HepG2 (cell line): ENCODE measurements around the gene NUDT3.

Experiments used
- MXI1 ChIP-seq: IDR thresholded peaks from 3 replicates; pipeline ENCODE4 v1.6.1; 2012; ENCODE audit warnings: low read depth, low read length, inconsistent platforms, borderline replicate concordance
- NFIC ChIP-seq: IDR thresholded peaks from 2 replicates; pipeline ENCODE4 v1.6.1; 2012; ENCODE audit warnings: mild to moderate bottlenecking, low read length, inconsistent platforms
- POLR2A ChIP-seq, 2 experiments: IDR thresholded peaks; 2 replicates each; pipeline ENCODE4 v1.6.1; 2011; ENCODE audit warnings: low read depth in 2 of 2, low read length in 2 of 2, mild to moderate bottlenecking in 1 of 2, moderate library complexity in 1 of 2; ENCODE audit not compliant: insufficient read depth in 1 of 2
- POLR2AphosphoS5 ChIP-seq: IDR thresholded peaks from 2 replicates; pipeline ENCODE4 v1.6.1; 2012; ENCODE audit warnings: low read depth, low read length
- RFX1 ChIP-seq: fragments of 450-650 bp; IDR thresholded peaks from 2 replicates; pipeline ENCODE4 v1.6.1; 2017
- ZNF431 ChIP-seq: sonication (generic); formaldehyde crosslinking; IDR thresholded peaks from 2 replicates; pipeline ENCODE4 v1.9.0; 2022; ENCODE audit warnings: missing genetic modification reagents, low read depth, mild to moderate bottlenecking, borderline replicate concordance
- ZNF550 ChIP-seq: sonication (generic); formaldehyde crosslinking; IDR thresholded peaks from 2 replicates; pipeline ENCODE4 v1.4.0; 2020; ENCODE audit warnings: mild to moderate bottlenecking, missing genetic modification reagents, borderline replicate concordance
- ZNF558 ChIP-seq: sonication (generic); formaldehyde crosslinking; IDR thresholded peaks from 2 replicates; pipeline ENCODE4 v1.9.0; 2022; ENCODE audit warnings: mild to moderate bottlenecking, missing genetic modification reagents, borderline replicate concordance
- TF ChIP-seq, protein P1 (sequence below): sonication (generic); formaldehyde crosslinking; IDR thresholded peaks from 2 replicates; pipeline ENCODE4 v1.4.0; 2020; ENCODE audit warnings: missing genetic modification reagents
- TF ChIP-seq, protein P2 (sequence below): sonication (generic); formaldehyde crosslinking; IDR thresholded peaks from 2 replicates; pipeline ENCODE4 v1.5.0; 2020; ENCODE audit warnings: mild to moderate bottlenecking, missing genetic modification reagents, moderate library complexity
- TF ChIP-seq, protein P3 (sequence below): sonication (generic); formaldehyde crosslinking; IDR thresholded peaks from 2 replicates; pipeline ENCODE4 v1.5.0; 2020; ENCODE audit warnings: missing genetic modification reagents, mild to moderate bottlenecking, borderline replicate concordance
- TF ChIP-seq, protein P4 (sequence below): IDR thresholded peaks from 2 replicates; pipeline ENCODE4 v1.6.1; 2016

DNA sequence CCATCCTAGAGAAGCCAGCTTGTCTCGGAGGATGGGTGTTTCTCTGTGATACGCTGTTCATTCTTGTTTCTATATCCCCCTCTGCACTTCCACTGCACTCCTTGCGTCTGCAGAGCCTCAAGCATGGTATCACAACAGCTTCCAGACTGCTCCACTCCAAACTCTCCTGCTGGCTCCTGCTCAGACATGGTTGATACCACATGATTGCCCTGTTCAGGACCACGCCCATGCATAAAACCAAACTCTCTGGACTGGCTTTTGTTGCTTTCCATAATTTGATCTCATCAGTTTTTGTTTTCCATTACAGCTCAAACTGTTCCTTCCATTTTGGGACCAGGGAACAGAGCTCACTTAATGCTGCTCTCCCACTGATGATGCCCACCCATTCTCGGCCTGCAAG, 113.6 kb downstream of the NUDT3 start:
- TF ChIP-seq, protein P1, sequence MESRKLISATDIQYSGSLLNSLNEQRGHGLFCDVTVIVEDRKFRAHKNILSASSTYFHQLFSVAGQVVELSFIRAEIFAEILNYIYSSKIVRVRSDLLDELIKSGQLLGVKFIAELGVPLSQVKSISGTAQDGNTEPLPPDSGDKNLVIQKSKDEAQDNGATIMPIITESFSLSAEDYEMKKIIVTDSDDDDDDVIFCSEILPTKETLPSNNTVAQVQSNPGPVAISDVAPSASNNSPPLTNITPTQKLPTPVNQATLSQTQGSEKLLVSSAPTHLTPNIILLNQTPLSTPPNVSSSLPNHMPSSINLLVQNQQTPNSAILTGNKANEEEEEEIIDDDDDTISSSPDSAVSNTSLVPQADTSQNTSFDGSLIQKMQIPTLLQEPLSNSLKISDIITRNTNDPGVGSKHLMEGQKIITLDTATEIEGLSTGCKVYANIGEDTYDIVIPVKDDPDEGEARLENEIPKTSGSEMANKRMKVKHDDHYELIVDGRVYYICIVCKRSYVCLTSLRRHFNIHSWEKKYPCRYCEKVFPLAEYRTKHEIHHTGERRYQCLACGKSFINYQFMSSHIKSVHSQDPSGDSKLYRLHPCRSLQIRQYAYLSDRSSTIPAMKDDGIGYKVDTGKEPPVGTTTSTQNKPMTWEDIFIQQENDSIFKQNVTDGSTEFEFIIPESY (CRISPR knock-in tag), result no peak
- TF ChIP-seq, protein P2, sequence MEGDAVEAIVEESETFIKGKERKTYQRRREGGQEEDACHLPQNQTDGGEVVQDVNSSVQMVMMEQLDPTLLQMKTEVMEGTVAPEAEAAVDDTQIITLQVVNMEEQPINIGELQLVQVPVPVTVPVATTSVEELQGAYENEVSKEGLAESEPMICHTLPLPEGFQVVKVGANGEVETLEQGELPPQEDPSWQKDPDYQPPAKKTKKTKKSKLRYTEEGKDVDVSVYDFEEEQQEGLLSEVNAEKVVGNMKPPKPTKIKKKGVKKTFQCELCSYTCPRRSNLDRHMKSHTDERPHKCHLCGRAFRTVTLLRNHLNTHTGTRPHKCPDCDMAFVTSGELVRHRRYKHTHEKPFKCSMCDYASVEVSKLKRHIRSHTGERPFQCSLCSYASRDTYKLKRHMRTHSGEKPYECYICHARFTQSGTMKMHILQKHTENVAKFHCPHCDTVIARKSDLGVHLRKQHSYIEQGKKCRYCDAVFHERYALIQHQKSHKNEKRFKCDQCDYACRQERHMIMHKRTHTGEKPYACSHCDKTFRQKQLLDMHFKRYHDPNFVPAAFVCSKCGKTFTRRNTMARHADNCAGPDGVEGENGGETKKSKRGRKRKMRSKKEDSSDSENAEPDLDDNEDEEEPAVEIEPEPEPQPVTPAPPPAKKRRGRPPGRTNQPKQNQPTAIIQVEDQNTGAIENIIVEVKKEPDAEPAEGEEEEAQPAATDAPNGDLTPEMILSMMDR, result no peak
- TF ChIP-seq, protein P3, sequence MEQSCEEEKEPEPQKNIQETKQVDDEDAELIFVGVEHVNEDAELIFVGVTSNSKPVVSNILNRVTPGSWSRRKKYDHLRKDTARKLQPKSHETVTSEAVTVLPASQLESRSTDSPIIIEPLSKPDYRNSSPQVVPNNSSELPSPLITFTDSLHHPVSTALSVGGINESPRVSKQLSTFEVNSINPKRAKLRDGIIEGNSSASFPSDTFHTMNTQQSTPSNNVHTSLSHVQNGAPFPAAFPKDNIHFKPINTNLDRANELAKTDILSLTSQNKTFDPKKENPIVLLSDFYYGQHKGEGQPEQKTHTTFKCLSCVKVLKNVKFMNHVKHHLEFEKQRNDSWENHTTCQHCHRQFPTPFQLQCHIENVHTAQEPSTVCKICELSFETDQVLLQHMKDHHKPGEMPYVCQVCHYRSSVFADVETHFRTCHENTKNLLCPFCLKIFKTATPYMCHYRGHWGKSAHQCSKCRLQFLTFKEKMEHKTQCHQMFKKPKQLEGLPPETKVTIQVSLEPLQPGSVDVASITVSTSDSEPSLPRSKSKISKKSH, result no peak
- TF ChIP-seq POLR2AphosphoS5 (no peak), ZNF550 (CRISPR knock-in tag) (no peak), NFIC (no peak), POLR2A (IDR thresholded peaks at IDR 0.05; ENCODE audit: insufficient read depth in 1 of 2, low read depth in 2 of 2, low read length in 2 of 2) (no peak), RFX1 (no peak), ZNF431 (CRISPR knock-in tag) (no peak), MXI1 (no peak), ZNF558 (CRISPR knock-in tag) (no peak)
- TF ChIP-seq, protein P4, sequence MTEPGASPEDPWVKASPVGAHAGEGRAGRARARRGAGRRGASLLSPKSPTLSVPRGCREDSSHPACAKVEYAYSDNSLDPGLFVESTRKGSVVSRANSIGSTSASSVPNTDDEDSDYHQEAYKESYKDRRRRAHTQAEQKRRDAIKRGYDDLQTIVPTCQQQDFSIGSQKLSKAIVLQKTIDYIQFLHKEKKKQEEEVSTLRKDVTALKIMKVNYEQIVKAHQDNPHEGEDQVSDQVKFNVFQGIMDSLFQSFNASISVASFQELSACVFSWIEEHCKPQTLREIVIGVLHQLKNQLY, result no peak
